ENCODE measurements around the gene MIA2.

MIA2 gene

DNA sequence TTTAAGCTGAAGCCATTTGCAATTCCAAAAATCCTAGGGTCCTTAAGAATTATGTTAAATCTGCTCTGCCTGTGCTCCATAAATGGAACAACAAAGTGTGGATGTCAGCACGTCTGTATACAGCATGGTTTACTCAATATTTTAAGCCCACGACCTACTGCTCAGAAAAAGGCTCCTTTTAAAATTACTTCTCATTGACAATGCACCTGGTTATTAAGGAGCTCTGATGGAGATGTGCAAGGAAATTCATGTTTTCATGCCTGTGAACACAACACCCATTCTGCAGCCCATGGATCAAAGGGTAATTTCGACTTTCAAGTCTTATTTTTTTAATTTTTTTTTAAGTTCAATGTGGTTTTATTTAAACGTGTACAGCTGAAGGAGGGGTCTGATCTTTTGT, 150.5 kb downstream of the MIA2 start:
- DNase-seq (ENCODE audit: low read depth in 2 of 2): no peak

DNA sequence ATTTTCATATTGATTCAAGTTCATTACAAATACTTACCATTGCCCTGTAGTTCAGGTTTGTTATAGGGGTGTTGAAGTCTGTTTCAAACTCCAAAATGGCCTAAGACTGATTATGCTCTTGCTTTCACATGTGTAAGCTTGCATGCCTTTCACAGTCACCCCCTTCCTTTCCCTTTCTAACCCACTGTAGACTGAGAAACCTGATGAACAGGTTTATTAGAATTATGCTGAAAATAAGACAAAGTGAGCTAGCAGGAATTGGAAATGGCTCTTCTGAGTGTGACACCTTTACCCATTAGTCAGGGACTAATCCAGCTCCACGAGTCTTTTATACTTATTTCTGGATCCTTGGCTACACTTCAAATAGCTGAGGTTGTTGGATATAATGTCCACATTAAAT, 159.6 kb downstream of the MIA2 start:
- DNase-seq (ENCODE audit: low read depth in 2 of 2): no peak

DNA sequence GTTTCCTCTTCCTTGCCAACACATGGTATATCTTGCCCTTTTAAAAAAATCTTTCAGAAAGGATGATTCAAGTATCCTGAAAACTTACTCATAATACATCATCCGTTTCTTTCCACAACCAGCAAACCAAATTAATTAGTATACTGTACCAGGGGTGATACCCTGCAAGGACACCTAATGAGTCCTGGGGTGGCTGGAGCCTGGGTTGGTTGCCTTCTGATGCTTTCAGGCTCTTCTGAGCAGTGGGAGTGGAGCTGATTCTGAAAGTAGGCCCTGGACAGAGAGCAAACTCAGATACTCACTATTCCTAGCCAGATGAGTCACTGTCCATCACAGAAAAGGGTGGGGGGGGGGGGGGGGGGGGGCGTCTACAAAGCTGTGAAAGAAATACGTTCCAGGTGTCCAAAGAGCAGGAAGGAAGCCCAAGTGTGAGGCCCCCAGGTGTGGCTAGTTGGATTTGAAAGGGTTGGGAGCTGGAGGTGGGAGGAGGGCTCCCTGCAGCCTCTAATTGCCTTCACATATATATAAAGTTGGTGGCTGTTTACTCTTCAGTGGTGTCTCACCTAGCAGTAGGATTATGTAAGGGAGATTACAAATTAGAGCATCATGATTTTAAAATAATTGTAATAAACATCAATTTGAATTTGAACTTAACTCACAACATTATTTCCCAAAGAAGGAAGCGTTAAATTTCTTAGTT, 162.0 kb downstream of the MIA2 start:
- DNase-seq (ENCODE audit: low read depth in 2 of 2): no peak

DNA sequence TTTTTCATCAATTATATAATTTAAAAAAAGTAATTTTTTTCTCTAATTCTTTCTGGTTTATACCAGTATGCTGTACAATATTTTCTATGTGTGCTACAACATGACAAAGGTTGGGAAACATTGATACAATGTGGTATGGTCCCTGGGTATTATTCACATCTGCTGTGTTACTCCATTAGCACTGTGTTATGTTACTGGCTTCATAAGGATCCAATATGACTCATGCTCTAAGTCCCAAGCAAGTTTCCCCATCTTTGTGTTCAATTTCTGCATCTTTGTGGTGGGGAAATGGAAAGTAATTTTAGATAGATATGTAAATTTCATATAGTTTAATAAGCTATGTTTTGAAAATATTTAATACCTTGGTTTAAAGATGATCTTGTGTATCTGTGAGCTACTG, 162.7 kb downstream of the MIA2 start:
- DNase-seq (ENCODE audit: low read depth in 2 of 2): no peak

DNA sequence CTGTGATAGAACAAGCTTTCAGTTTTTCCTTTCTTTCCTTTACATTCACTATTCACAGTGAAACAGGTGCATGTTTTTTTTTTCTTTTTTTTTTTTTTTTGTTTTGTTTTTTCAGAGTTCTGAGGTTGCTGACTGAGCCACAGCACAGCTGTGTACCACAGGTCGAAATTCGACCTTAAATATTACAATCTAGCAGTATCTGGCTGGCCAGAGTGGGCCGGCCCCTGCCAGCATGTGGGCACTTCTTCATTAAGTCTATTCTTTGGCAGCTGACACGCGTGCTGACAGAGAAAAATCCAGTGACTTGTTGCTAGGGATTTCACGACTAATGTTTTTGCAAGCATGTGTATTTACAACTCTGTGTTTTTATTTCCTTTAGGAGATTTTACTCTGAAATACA, 164.7 kb downstream of the MIA2 start:
- DNase-seq (ENCODE audit: low read depth in 2 of 2): no peak

DNA sequence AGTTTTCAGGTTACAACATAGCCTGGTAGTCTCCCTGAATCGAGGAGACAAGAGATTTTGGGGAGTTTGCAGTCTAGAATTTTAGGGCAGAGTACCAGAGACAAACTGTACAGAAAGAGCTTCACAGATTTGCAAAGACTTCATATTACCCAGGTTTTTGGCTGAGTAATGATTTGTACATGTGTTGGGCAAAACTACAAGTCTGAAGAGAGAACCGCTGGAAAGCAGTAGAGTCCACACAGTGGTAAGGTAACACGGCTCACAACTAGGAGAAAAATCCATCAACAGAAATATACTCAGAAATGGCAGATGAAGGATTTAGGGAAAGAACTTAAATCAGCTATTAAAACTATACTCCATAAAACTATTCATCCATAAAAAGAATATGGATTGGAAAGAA, 172.8 kb downstream of the MIA2 start:
- DNase-seq (ENCODE audit: low read depth in 2 of 2): no peak

DNA sequence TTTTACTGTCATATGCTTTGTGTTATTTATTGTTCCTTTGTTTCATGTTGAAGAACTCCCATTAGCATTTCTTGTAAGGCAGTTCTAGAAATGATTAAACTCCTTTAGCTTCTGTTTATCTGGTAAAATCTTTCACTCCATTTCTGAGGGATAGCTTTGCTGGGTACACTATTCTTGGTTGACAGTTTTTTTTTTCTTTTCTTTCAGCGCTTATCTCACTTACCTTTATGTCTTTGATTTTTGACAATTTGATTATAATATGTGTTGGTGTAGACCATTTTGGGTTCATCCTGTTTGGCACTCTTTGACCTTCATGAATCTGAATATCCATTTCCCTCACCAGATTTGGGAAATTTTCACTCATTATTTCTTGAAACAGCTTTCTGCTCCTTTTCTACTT, 182.4 kb downstream of the MIA2 start:
- no peak for DNase-seq (ENCODE audit: low read depth in 2 of 2)

DNA sequence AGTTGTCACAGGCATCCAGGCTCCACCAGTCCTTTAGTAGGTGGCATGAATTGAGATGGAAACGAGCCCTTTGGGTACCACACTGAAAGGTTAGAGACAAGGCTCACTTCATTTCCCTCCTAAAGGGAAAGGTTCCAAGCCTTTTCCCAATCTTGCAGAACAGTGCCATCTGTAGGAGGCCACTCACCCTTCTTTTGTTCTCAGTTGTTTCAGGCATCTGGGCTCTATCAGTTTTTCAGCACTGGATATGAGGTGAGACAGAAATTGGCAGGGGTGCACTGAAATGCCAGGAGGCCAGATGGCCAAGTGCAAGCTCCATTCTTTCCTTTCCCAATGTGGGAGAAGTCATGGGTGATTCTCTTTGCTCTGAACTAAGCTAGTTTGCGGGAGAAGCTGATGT, 183.3 kb downstream of the MIA2 start:
- DNase-seq (ENCODE audit: low read depth in 2 of 2): no peak

DNA sequence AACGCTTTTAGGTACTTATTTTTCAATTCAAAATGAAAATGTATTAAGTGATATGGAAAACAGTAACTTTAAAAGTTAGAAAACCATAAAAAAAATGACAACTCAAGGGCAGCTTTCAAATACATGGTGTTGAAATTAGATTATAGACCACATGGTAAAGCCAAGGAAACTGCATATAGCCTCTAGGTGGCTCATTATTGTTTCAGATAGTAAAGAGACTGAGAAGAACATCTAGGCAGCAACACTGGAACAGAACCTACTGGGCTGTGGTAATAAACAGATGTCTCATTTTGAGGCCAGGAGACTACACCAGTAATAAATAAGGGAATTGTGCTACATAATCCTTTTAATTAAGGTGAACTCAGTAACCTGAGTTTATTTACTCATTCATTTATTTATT, 185.6 kb downstream of the MIA2 start:
- DNase-seq (ENCODE audit: low read depth in 2 of 2): no peak

DNA sequence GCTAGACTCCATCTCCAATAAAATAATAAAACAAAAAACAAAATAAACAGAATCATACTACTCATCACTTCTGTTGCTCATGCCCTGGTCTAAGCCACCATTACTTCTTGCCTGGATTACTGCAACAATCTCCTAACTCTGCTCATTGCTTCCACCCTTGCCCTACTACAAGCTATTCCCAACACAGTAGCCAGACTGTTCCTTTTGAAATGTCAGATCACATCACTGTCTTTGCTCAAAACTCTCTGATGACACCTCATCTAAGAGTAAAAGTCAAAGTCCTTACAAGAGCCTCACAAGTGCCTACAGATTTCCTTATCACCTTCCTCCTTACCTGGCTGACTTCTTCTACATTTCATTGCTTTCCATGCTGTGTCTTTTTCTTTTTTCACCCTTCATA, 188.5 kb downstream of the MIA2 start:
- DNase-seq (ENCODE audit: low read depth in 2 of 2): no peak

DNA sequence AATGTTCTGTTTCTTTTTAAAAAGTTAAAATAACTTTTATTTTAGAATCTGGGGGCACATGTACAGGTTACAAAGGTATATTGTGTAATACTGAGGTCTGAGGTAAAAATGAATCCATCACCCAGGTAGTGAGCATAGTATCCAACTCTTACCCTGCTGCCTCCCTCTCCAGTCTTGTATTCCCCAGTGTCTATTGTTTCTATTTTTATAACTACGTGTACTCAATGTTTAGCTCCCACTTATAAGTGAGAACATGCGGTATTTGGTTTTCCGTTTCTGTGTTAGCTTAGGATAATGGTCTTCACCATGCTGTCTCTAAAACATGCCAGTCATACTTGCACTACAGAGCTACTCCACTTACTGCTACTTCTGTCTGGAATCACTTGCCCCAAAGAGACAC, 190.1 kb downstream of the MIA2 start:
- no peak for DNase-seq (ENCODE audit: low read depth in 2 of 2)

DNA sequence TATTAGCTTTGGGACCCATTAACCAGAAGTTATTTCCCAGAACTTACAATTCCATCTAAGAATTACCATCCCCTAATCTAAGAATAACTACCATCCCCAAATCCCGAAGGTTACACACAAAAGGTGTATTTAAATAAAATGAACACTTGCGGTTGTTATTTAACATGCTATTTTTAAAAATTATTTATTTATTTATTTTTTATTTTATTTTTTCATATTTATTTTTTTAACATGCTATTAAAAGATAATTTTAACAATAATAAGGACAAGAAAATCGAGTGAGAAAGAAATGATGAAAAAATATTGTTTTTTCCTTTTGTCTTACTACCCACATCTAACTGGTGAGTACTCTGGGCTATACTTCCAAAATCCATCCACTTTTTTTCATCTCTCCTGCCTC, 192.2 kb downstream of the MIA2 start:
- DNase-seq (ENCODE audit: low read depth in 2 of 2): no peak

DNA sequence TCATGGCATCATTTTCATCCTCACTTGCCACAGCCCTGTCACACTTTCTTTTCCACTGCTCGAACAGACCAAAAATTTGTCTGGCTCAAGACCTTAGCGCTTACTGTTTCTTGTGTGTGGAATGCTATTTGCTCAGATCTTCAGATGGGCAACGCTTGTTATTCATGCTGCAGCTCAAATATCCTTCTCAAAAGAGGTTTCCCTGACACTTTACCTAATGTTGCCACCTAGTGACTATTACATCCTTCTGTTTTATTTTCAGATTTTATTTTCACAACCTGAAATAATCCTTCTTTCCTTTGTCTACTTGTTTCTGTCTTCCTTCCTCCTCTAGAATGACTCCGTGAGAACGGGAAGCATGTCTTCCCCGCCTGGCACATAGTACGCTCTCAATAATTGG, 192.9 kb downstream of the MIA2 start:
- DNase-seq (ENCODE audit: low read depth in 2 of 2): no peak

DNA sequence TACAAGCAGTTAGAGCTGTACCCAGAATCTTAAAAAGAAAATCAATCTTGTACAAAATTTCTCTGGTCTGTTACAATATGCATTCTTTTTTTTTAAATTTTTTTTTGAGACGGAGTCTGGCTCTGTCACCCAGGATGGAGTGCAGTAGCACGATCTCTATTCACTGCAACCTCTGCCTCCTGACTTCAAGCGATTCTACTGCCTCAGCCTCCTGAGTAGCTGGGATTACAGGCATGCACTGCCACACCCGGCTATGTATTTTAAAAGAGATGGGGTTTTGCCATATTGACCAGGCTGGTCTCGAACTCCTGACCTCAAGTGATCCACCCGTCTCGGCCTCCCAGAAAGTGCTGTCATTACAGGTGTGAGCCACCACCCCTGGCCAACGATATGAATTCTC, 194.4 kb downstream of the MIA2 start:
- DNase-seq (ENCODE audit: low read depth in 2 of 2): no peak

DNA sequence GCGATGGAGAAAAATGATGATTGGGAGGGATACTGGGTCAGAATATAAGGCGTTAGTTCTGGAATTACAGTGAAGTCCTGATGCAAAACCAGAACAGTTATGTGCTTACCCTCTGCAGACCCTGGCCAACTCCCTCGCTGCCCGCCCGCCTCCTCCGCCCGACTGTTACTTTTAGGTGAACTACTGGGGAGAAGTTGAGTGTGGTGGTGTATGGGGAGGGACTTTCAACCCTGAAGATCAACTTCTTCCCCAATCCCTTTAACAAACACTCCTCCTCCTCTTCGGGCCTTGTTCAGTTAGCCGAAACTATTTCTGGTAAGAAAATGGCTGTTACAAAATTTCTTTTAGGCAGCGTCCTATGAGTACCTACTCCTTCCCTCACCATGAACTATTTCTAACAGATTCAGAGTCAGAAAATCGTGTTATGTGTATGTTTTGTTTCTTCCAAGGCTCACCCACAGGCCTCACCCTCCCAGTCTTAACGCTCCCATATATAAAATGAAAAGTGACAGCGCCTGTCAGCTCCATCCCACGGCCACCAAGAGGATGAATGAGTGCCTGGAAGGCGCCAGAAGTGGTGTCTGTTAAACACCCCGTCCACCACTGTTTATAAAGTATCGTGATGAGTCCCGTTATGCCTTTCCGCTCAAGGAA, 197.2 kb downstream of the MIA2 start:
- DNase-seq (ENCODE audit: low read depth in 2 of 2): no peak

DNA sequence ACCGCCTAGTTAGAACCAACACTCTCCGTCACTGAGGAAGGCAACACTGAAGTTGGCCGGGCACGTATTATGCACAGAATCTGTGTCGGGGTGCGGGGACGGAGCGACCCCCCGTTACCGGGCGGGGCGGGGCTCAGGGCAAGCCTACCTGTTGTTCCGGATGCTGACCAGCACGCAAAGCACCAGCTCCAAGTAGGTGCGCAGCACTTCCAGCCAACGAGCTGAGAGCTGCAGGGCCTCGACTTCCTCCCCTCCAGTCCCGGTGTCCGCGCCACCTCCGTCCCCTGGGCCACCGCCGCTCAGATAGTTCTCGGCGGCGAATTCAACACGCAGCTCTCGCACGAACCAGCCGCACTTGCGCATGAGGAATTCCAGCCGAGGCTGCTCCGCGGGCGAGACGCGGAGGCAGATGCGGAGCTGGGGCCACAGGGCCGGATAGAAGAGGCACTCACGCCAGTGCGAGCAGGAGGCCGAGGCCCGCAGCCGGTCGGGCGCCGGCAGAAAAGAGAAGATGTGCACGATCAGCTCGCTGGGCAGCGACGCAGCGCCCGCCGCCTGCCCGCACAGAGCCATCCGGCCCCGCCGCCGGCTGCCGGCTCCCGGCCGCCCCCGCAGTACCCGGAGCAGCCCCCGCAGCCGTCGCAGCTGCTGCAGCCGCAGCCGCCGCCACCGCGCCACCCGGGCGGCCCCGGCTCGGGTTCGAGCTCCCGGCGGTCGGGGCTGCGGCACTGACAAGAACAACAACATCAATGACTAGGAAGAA, 197.9 kb downstream of the MIA2 start:
- DNase-seq (ENCODE audit: low read depth in 2 of 2): peak; percentile 6 to 15

DNA sequence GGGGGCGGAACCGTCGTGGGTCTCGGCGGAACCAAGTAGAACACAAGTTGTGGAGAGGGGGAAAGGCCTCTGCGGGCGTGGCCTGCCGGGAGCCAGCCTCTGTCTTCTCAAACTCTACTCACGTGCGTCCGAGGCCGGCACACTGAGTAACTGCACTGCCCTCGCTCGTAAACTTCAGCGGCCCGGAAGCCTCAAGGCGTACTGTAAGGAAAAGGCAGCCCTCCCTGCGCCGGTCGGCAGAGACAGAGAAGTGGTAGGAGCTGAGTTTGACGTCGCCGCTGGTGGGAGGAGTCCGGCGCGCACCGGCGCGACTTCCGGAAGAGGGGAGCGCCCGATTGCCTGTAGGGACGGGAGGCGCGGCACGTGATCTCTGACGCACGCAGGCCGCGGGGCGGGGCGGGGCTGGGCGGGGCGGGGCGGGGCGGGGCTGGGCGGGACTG, 198.5 kb downstream of the MIA2 start, which contains the start of gene FBXO33:
Gene FBXO33, minus strand, starts transcription at position 255 of the 440 bp plus-strand sequence. CDS start 271 bp downstream, outside the sequence.
- DNase-seq (ENCODE audit: low read depth in 2 of 2): peak; percentile 91 to 93

DNA sequence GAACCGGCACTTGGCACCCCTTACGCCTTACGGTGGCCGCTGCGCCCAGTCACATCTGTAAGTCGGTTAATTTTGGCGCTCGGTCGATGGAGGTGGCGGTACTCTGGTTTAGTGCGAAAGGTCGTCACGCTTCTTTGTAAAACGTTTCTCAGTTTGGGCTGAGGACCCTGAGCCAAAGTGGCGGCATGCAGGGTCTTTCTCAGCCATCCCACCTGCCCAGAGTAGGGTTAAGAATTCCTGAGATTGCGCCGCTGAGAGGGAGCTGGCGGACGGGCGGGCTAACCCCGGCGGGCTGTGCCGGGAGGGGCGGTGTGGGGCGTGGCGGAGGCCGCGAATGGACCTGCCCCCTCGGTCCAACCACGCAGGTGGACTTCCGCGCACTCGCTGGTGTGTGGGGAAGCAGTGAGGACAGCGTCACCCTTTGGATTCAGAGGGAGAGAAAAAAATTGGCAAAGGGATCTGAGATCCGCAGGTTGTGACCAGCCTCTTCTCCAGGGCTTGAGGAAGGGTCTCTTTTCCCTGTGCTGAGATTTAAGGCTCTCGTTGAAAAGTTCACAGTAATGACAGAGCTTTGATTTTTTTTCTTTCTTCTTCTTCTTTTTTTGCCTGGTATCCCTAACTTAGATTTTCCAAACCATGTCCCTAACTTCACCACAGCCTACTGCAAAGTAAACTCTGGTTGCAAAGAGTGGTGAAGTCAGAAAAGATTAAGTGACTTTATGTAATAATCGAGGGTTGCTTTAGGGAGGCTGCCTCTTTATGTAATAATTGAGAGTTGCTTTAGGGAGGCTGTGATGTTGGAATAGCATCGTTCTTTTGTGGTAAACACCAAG, 199.1 kb downstream of the MIA2 start:
- peak; percentile 57 to 67 for DNase-seq (ENCODE audit: low read depth in 2 of 2)

DNA sequence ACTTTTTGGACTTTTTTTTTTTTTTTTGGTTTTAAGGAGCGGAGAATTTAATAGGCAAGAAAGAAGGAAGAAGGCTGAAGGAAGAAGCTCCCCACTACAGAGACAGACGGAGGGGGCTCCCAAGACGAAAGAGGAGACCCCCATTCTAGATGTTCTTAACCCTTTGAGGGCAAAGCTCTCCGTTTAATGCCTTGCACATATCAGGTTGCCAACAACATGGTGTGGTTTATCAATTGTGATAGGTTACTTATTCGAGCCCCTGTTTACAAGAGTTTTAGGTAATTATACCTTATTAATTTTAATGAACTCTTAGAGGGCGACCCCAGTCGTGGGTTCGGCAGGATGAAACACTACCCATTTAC, 199.7 kb downstream of the MIA2 start:
- no peak for DNase-seq (ENCODE audit: low read depth in 2 of 2)

DNA sequence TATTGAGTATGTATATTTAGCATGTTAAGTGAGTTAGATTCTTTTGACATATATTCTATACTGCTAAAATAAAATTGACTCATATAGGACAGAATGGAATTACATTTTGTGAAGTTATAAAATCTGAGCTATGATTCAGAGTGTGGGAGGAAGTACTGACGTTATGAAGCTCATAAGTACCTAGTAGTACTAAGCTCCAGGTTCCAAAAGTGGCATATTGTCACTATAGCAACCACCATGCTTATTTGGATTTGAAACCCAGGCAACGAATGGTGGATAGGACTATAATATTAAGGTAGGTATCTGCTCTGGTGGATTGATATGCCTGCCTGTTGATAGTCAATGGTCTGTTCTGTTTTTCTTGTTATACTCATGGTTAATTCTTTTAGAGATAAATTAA, 200.7 kb downstream of the MIA2 start:
- no peak for DNase-seq (ENCODE audit: low read depth in 2 of 2)

DNA sequence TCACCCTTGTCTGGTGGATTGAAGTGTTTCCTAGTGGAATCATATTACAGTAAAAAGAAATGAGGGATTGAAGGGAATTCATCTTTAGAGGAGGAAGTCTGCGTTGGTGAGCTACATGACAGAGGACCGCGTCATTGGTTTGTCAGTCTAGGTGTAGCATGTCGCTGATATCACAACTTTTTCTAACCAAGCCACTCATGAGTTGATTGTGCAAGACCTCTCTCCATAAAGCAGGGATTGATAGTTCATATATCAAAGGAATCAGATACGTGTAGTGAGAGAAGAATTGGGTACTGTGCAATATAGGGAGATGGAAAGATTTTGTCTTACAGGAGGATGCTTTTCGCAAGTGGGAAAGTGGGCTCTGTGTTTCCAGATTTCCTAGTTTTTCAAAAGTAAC, 201.5 kb downstream of the MIA2 start:
- DNase-seq (ENCODE audit: low read depth in 2 of 2): no peak

Data from stimulated activated CD4-positive, alpha-beta T cell treated with anti-CD3 and anti-CD28 coated beads, Interleukin-12 subunit alpha, Interleukin-12 subunit beta, amount 100 ng/mL, for 24 hours (primary cell).